Testis (tissue), 3 donors: ENCODE measurements around the gene LRMDA. TPM values are rescaled to one million over a fixed set of nuclear protein-coding genes. Genes with fewer than 3 reads are reported as not detected.

Experiments used
- DNase-seq: peaks from one replicate; pipeline ENCODE4 v3.0.0-alpha.2; 2019
- H3K27ac ChIP-seq, 2 donors: fragments of 200-600 bp; sonication (generic); one replicate each; pipeline ENCODE4 v1.5.1; 2019
- H3K27me3 ChIP-seq: fragments of 200-600 bp; sonication (generic); one replicate; pipeline ENCODE4 v1.5.1; 2019
- H3K36me3 ChIP-seq: fragments of 200-600 bp; sonication (generic); one replicate; pipeline ENCODE4 v1.5.1; 2017; ENCODE audit warnings: low read depth; ENCODE audit errors: missing control alignments
- H3K4me1 ChIP-seq: fragments of 200-600 bp; sonication (generic); one replicate; pipeline ENCODE4 v1.5.1; 2019
- H3K4me3 ChIP-seq, 2 donors: fragments of 200-600 bp; sonication (generic); one replicate each; pipeline ENCODE4 v1.5.1; 2017 to 2019
- H3K9me3 ChIP-seq: fragments of 200-600 bp; sonication (generic); one replicate; pipeline ENCODE4 v1.5.1; 2017
- CTCF ChIP-seq, 3 experiments: fragments of 450-650 bp in 2 of 3; fragments of 200-600 bp in 1 of 3; sonication (generic) in 1 of 3; IDR thresholded peaks; one replicate each; pipeline ENCODE4 v1.5.1; 2016 to 2019; ENCODE audit warnings: antibody characterized with exemption in 3 of 3, mild to moderate bottlenecking in 2 of 3, moderate library complexity in 1 of 3
- POLR2A ChIP-seq: fragments of 450-650 bp; IDR thresholded peaks from one replicate; pipeline ENCODE4 v1.6.1; 2017; ENCODE audit warnings: antibody characterized with exemption, mild to moderate bottlenecking, moderate library complexity
- WGBS, 2 donors: methylation state at CpG; one replicate each; pipeline ENCODE4 v1.1.5; 2018; 5-methylcytosine and 5-hydroxymethylcytosine counted together
- intact Hi-C: fragments of 100-400 bp; cut with DNase I; formaldehyde crosslinking; loops from one replicate; pipeline ENCODE4 v1.15.1; 2023; ENCODE audit warnings: low total_unique reads
- polyA plus RNA-seq: library from polyadenylated mRNA; stranded (reverse); fragments of 350-450 nt; fragmentation: Illumina TruSeq; extraction: RNeasy Lipid Tissue Mini Kit (QIAGEN cat#74804); gene quantifications from one replicate; pipeline ENCODE4 v1.2.3, GENCODE V29; 2014; ENCODE audit warnings: low read depth, low replicate concordance; ENCODE audit not compliant: insufficient read depth
- total RNA-seq, 2 donors: library from RNA; depleted of rRNA; stranded (reverse); fragments of >200 nt; gene quantifications; one replicate each; pipeline ENCODE4 v1.2.3, GENCODE V29; 2016

The LRMDA gene
- total and polyA plus RNA-seq, 3 donors from 2014 or later = 7.6 to 13.8 (median 10.6) TPM

- DNase-seq = no peak
- H3K36me3 ChIP-seq = no peaks in the 10 kb centered on the region
- TF ChIP-seq CTCF (IDR thresholded peaks at IDR 0.05) (no peak), POLR2A (no peak)
- H3K27ac ChIP-seq = no peak overlapping the region
- intact Hi-C loops = loop anchor here (5.0 kb wide), 1 partner anchor 256 kb away; the partner anchor contains the start of gene ZNF503
- H3K9me3 ChIP-seq = no peaks in the 10 kb centered on the region
- H3K4me3 ChIP-seq = no peak overlapping the region
- no peaks in the 10 kb centered on the region for H3K27me3 ChIP-seq
- peaks cover 27% of the 10 kb centered on the region for H3K4me1 ChIP-seq
- WGBS, 2 donors = 51 to 68% methylated on average over 4 of the region's 4 CpGs
These were observed 226.6 kb downstream of the LRMDA start for GRCh38 chr10:75658036-75658435.

GRCh38 chr10:75658496-75658895 lies 227.1 kb downstream of the LRMDA start:
- H3K36me3 ChIP-seq = no peaks in the 10 kb centered on the region
- H3K9me3 ChIP-seq = no peaks in the 10 kb centered on the region
- H3K27ac ChIP-seq = no peak overlapping the region
- no peak overlapping the region for H3K4me3 ChIP-seq
- no peaks in the 10 kb centered on the region for H3K27me3 ChIP-seq
- WGBS, 2 donors = 90 to 97% methylated on average over 1 of the region's 1 CpG
- intact Hi-C loops = loop anchor here (5.0 kb wide), 1 partner anchor 256 kb away; the partner anchor contains the start of gene ZNF503
- peaks cover 29% of the 10 kb centered on the region for H3K4me1 ChIP-seq
- TF ChIP-seq POLR2A = no peak
- no peak for TF ChIP-seq CTCF (IDR thresholded peaks at IDR 0.05)
- DNase-seq = no peak

DNA sequence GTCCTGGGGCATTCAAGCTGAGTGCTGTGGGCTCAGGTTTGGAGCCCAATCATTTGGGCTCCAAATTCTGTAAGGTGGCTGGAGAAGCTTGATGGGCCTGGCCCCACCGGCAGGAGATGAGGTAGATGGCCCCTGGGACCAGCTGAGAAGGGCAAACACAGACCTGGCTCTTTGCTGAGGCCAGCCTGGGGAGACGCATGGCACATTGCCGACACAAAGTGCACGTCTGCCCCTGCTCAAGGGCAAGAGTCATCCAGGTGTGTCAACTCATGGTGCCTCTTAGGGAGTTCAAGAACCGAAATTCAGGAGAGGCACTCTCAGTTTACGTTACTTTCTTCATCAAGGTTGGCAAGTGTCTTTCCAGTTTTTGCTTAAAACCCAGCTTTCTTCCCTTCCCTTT lies 227.5 kb downstream of the LRMDA start:
- WGBS, 2 donors = 91 to 94% methylated on average over 6 of the region's 6 CpGs
- H3K36me3 ChIP-seq = no peaks in the 10 kb centered on the region
- H3K27me3 ChIP-seq = no peaks in the 10 kb centered on the region
- no peak for TF ChIP-seq CTCF (IDR thresholded peaks at IDR 0.05)
- TF ChIP-seq POLR2A = no peak
- DNase-seq = no peak
- H3K4me3 ChIP-seq = no peak overlapping the region
- H3K9me3 ChIP-seq = no peaks in the 10 kb centered on the region
- intact Hi-C loops = loop anchor here (5.0 kb wide), 1 partner anchor 257 kb away; the partner anchor contains the start of gene ZNF503
- H3K27ac ChIP-seq = no peak overlapping the region
- H3K4me1 ChIP-seq = peaks cover 30% of the 10 kb centered on the region

DNA sequence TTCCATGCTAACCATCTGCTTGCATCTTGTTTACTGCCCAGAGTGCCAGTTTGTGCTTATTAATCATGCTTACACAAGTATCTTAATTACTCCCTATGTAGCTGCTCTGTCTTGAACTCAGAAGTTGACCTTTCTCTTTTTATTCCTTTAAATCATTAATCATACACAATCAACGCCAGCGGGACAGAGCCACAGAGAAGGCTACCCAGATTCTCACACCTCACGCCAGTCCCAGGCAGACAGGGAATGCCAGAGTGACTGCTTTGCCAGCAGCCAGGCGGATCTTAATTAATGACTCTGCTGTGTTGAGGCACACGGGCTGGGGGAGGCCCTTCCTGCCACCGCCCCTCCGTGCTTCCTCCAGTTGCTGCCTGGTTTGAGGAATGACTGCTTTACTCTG lies 229.4 kb downstream of the LRMDA start:
- H3K36me3 ChIP-seq = no peaks in the 10 kb centered on the region
- no peaks in the 10 kb centered on the region for H3K27me3 ChIP-seq
- TF ChIP-seq POLR2A (no peak), CTCF (IDR thresholded peaks at IDR 0.05) (no peak)
- DNase-seq = no peak
- WGBS, 2 donors = 60 to 71% methylated on average over 5 to 7 of the region's 7 CpGs
- H3K27ac ChIP-seq = no peak overlapping the region
- no peak overlapping the region for H3K4me3 ChIP-seq
- peaks cover 20% of the 10 kb centered on the region for H3K4me1 ChIP-seq
- intact Hi-C loops = no loop called here
- no peaks in the 10 kb centered on the region for H3K9me3 ChIP-seq

GRCh38 chr10:75662715-75663114 lies 231.3 kb downstream of the LRMDA start:
- no peaks in the 10 kb centered on the region for H3K36me3 ChIP-seq
- H3K9me3 ChIP-seq = no peaks in the 10 kb centered on the region
- peak; percentile 77 for DNase-seq
- peak overlapping the region in 1 of 2 donors; percentile 80 for H3K27ac ChIP-seq
- 44 to 52% methylated on average over 3 of the region's 3 CpGs for WGBS, 2 donors
- peaks cover 12% of the 10 kb centered on the region for H3K4me1 ChIP-seq
- H3K27me3 ChIP-seq = no peaks in the 10 kb centered on the region
- TF ChIP-seq POLR2A (no peak), CTCF (IDR thresholded peaks at IDR 0.05) (no peak)
- intact Hi-C loops = no loop called here
- H3K4me3 ChIP-seq = no peak overlapping the region
